ENCODE measurements around the gene GJA10. TPM values are rescaled to one million over a fixed set of nuclear protein-coding genes. Genes with fewer than 3 reads are reported as not detected.

Gene GJA10
- polyA plus RNA-seq, 1 of the 3 experiments (the other 2 are of a cell fraction), result not detected

- no peak overlapping the region for H2AFZ ChIP-seq (ENCODE audit: low read depth)
- H3K27ac ChIP-seq (ENCODE audit: low read depth in 2 of 2, low read length in 1 of 2), result no peak overlapping the region
- H3K79me2 ChIP-seq (ENCODE audit: insufficient read depth), result no peaks in the 10 kb centered on the region
- H3K36me3 ChIP-seq (replicated peaks in 1 of 2; ENCODE audit: control insufficient read depth in 1 of 2, insufficient read depth in 2 of 2, low read length in 1 of 2), result no peaks in the 10 kb centered on the region
- H4K20me1 ChIP-seq (ENCODE audit: insufficient read depth), result no peaks in the 10 kb centered on the region
- peak; percentile 21 for DNase-seq
- no peak for TF ChIP-seq NRF1 (IDR thresholded peaks at IDR 0.05; ENCODE audit: low read depth, low read length)
- TF ChIP-seq TEAD4 (IDR thresholded peaks at IDR 0.05; ENCODE audit: borderline replicate concordance, insufficient read depth), result no peak
- TF ChIP-seq FOXM1 (IDR thresholded peaks at IDR 0.05; ENCODE audit: low read depth), result no peak
- TF ChIP-seq MAX (IDR thresholded peaks at IDR 0.05; ENCODE audit: low read depth), result no peak
- TF ChIP-seq USF2 (IDR thresholded peaks at IDR 0.05; ENCODE audit: borderline replicate concordance, low read depth, low read length), result no peak
- TF ChIP-seq PBX3 (IDR thresholded peaks at IDR 0.05), result no peak
- TF ChIP-seq RCOR1 (IDR thresholded peaks at IDR 0.05; ENCODE audit: low read length), result no peak
- no peak for TF ChIP-seq POLR2AphosphoS5 (IDR thresholded peaks at IDR 0.05; ENCODE audit: low read depth, low read length)
- TF ChIP-seq SMC3 (IDR thresholded peaks at IDR 0.05; ENCODE audit: low read depth, low read length), result no peak
- H3K9me3 ChIP-seq, result no peaks in the 10 kb centered on the region
- H3K4me1 ChIP-seq (ENCODE audit: control insufficient read depth in 1 of 2, insufficient read depth in 2 of 2, low read depth in 1 of 2, low read length in 1 of 2), result no peaks in the 10 kb centered on the region
- POLR2A ChIA-PET, result no interaction called here
- no peaks in the 10 kb centered on the region for H3K27me3 ChIP-seq (ENCODE audit: insufficient read depth)
- H3K9me2 ChIP-seq, result no peaks in the 10 kb centered on the region
- no peak overlapping the region for H3K4me2 ChIP-seq
- WGBS (ENCODE audit: low lambda C conversion rate), result 87% methylated on average over 13 of the region's 43 CpGs
- H3F3A ChIP-seq (replicated peaks; ENCODE audit: insufficient read depth), result no peaks in the 10 kb centered on the region
- CTCF ChIA-PET, result no interaction called here
- no peak overlapping the region for H3K4me3 ChIP-seq (ENCODE audit: low read depth in 2 of 2, low read length in 1 of 2)
- no peak overlapping the region for H3K9ac ChIP-seq
These were observed 6.7 kb upstream of the GJA10 start for GRCh38 chr6:89887452-89888137.

- no peaks in the 10 kb centered on the region for H4K20me1 ChIP-seq (ENCODE audit: insufficient read depth)
- CTCF ChIA-PET, result no interaction called here
- H3K4me2 ChIP-seq, result no peak overlapping the region
- POLR2A ChIA-PET, result interaction anchor here (0.6 kb wide), 1 partner anchor 33 kb away, joined by 5 read pairs; no protein-coding TSS in a partner anchor
- 69% methylated on average over 6 of the region's 7 CpGs for WGBS (ENCODE audit: low lambda C conversion rate)
- H3K79me2 ChIP-seq (ENCODE audit: insufficient read depth), result no peaks in the 10 kb centered on the region
- H3K9me2 ChIP-seq, result no peaks in the 10 kb centered on the region
- no peak for DNase-seq
- TF ChIP-seq FOXJ3 (CRISPR knock-in tag; IDR thresholded peaks at IDR 0.05) (no peak), RFX5 (IDR thresholded peaks at IDR 0.05; ENCODE audit: low read length) (no peak)
- H3K27ac ChIP-seq (ENCODE audit: low read depth in 2 of 2, low read length in 1 of 2), result no peak overlapping the region
- H3K4me1 ChIP-seq (ENCODE audit: control insufficient read depth in 1 of 2, insufficient read depth in 2 of 2, low read depth in 1 of 2, low read length in 1 of 2), result no peaks in the 10 kb centered on the region
- no peak overlapping the region for H3K4me3 ChIP-seq (ENCODE audit: low read depth in 2 of 2, low read length in 1 of 2)
- no peaks in the 10 kb centered on the region for H3K9me3 ChIP-seq
- no peaks in the 10 kb centered on the region for H3K36me3 ChIP-seq (replicated peaks in 1 of 2; ENCODE audit: control insufficient read depth in 1 of 2, insufficient read depth in 2 of 2, low read length in 1 of 2)
- no peaks in the 10 kb centered on the region for H3F3A ChIP-seq (replicated peaks; ENCODE audit: insufficient read depth)
- H3K27me3 ChIP-seq (ENCODE audit: insufficient read depth), result no peaks in the 10 kb centered on the region
- H3K9ac ChIP-seq, result no peak overlapping the region
- H2AFZ ChIP-seq (ENCODE audit: low read depth), result no peak overlapping the region
These were observed 6.1 kb upstream of the GJA10 start for GRCh38 chr6:89888138-89888514.
